Activated CD4-positive, alpha-beta T cell treated with anti-CD3 and anti-CD28 coated beads, Interleukin-2, amount 10 ng/mL, durations not matched to agents 7 days and 5 days (primary cell): ENCODE measurements around the gene LOXL3. TPM values are rescaled to one million over a fixed set of nuclear protein-coding genes. Genes with fewer than 3 reads are reported as not detected.

Experiments used
- CTCF ChIA-PET: fragments of 350-600 bp; sonication (Branson Sonifier 250); formaldehyde crosslinking; loops from one replicate; lab custom pipeline; 2021; ENCODE audit warnings: antibody characterized with exemption; lab: Charles Lee
- POLR2A ChIA-PET: fragments of 350-600 bp; sonication (Branson Sonifier 250); formaldehyde crosslinking; loops from one replicate; lab custom pipeline; 2021; ENCODE audit warnings: antibody characterized with exemption; lab: Charles Lee
- DNase-seq: peaks from one replicate; pipeline ENCODE4 v3.0.0-alpha.2; 2020
- H3K27ac Mint-ChIP-seq: one replicate; pipeline ENCODE4 v1.8.0; 2021; ENCODE audit warnings: mild to moderate bottlenecking, moderate library complexity, mixed read lengths
- H3K27me3 Mint-ChIP-seq: one replicate; pipeline ENCODE4 v1.8.0; 2021; ENCODE audit warnings: mixed read lengths
- H3K36me3 Mint-ChIP-seq: one replicate; pipeline ENCODE4 v1.8.0; 2021; ENCODE audit warnings: low read depth, mixed read lengths
- H3K4me1 Mint-ChIP-seq: one replicate; pipeline ENCODE4 v1.8.0; 2021; ENCODE audit warnings: mixed read lengths
- H3K4me3 Mint-ChIP-seq: one replicate; pipeline ENCODE4 v1.8.0; 2021; ENCODE audit warnings: mild to moderate bottlenecking, moderate library complexity, mixed read lengths
- H3K9me3 Mint-ChIP-seq: one replicate; pipeline ENCODE4 v1.8.0; 2021; ENCODE audit warnings: mixed read lengths
- total RNA-seq, 2 experiments: library from RNA; stranded (reverse); gene quantifications; one replicate each; pipeline ENCODE4 v1.2.3, GENCODE V29; 2021

Gene LOXL3
- total RNA-seq, 2 experiments from 2014 or later, result 0.12 to 0.15 TPM

DNA sequence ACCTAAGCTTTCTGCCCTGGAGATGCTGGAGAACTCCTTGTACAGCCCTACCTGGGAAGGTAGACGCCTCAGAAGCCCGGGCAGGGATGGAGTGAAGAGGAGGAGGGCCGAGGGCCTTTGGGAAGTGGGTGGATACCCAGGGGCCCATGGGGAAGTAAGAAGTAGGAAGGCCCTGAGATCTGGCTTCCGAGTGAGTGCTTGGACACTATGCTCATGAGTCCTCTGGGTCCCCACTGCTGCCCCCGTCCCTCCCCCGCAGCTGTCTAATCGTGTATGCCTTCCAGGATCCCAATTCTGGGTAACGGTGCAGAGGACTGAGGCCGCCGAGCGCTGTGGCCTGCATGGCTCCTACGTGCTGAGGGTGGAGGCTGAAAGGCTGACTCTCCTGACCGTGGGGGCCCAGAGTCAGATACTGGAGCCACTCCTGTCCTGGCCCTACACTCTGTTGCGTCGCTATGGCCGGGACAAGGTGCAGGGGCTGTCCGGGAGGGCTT lies 1.9 kb upstream of the LOXL3 start:
- ChIA-PET CTCF (interaction anchor here (0.6 to 6.5 kb wide), 9 partner anchors 10 to 249 kb away, joined by 3 to 36 read pairs (median 3); partner anchors contain the start of genes AUP1 and HTRA2), POLR2A (interaction anchor here (0.6 kb wide), 1 partner anchor 11 kb away, joined by 3 read pairs; no protein-coding TSS in a partner anchor)
- Mint-ChIP-seq H3K27ac (peak overlapping the region; percentile 94), H3K4me3 (peak overlapping the region; percentile 95), H3K9me3 (no peaks in the 10 kb centered on the region), H3K36me3 (peaks cover 13% of the 10 kb centered on the region), H3K27me3 (peaks cover 14% of the 10 kb centered on the region), H3K4me1 (peaks cover 26% of the 10 kb centered on the region)
- no peak for DNase-seq

DNA sequence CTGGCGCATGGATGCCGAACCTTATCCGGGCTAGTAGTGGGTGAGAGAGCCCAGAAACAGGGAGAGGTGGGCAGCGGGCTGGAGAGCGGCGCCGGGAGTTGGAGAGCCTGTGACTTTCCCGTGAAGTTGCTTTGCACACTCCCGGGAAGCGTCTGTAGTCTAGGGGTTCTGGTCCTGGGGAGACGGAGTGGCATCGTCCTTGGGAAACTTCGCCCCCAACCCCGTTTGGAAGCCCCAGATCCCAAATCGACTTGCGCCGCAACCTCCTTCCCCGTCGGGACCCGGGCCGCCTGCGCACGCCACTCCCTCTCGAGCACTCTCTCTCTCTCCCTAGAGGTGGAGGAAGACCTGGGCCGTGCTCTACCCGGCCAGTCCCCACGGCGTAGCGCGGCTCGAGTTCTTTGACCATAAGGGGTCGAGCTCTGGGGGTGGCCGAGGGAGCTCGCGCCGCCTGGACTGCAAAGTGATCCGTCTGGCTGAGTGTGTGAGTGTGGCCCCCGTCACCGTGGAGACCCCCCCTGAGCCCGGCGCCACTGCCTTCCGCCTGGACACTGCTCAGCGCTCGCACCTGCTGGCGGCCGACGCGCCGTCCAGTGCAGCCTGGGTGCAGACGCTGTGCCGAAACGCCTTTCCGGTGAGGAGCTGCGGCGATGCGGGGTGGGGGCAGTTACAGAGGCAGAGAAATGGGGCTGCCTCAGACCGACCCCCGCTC lies 1.2 kb upstream of the LOXL3 start:
- H3K4me3 Mint-ChIP-seq, result peak overlapping the region; percentile 95
- CTCF ChIA-PET, result interaction anchor here (0.6 to 6.5 kb wide), 7 partner anchors 9 to 249 kb away, joined by 3 to 36 read pairs (median 3); partner anchors contain the start of genes AUP1 and HTRA2
- H3K4me1 Mint-ChIP-seq, result peaks cover 25% of the 10 kb centered on the region
- H3K9me3 Mint-ChIP-seq, result no peaks in the 10 kb centered on the region
- DNase-seq, result peak; percentile 37
- peak overlapping the region; percentile 94 for H3K27ac Mint-ChIP-seq
- H3K36me3 Mint-ChIP-seq, result peaks cover 13% of the 10 kb centered on the region
- H3K27me3 Mint-ChIP-seq, result peaks cover 19% of the 10 kb centered on the region
- POLR2A ChIA-PET, result interaction anchor here (0.6 kb wide), 1 partner anchor 12 kb away, joined by 3 read pairs; no protein-coding TSS in a partner anchor

DNA sequence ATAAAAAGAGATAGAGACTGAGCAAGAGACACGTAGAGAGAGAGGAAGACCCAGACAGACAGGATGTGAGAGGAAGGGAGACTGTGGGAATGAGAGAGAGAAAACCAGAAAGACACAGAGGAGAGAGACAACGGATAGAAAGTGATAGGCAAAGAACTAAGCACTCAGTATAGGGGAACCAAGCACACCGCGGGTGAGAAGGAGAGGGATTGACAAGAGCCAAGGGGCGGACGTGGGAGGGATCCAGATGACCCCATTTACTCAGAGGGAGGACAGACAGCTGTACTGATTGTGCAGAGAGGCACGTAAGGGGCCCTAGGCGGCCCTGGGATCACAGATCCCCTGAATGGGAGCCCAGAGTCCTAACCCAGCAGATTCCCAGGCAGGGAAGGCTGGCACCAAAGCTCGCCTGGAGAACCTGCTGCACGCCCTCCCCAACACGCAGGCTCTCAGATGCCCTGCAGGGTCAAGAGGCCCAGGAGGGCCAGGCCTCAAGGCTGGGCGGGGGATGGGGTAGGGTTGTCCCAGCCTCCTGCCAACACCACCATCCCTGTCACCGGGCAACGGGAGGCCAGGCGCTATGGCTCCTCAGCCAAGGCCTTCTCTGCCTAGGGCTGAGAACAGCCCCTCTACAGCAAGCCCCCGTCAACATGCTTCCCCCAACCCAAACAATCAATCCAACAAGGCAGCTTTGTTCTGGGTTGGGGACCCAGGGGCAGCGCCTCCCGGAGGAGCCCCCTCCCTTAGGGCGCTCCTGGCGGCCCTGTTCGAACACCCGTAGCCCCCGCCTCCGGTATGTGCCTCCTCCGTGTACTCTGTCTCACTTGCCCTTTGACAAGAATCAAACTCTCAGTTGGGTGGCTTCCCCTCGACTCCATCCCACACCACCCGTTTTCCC lies 579 bp downstream of the LOXL3 start:
- ChIA-PET CTCF (interaction anchor here (1.1 kb wide), 2 partner anchors 19 to 33 kb away, joined by 3 to 4 read pairs; no protein-coding TSS in a partner anchor), POLR2A (no interaction called here)
- Mint-ChIP-seq H3K27ac (peak overlapping the region; percentile 90), H3K4me1 (peaks cover 31% of the 10 kb centered on the region), H3K36me3 (peaks cover 10% of the 10 kb centered on the region), H3K9me3 (no peaks in the 10 kb centered on the region), H3K4me3 (peak overlapping the region; percentile 60), H3K27me3 (peaks cover 31% of the 10 kb centered on the region)
- DNase-seq, result no peak

GRCh38 chr2:74551942-74552913 lies 1.5 kb downstream of the LOXL3 start:
- ChIA-PET POLR2A (no interaction called here), CTCF (interaction anchor here (1.1 to 1.2 kb wide), 3 partner anchors 18 to 20 kb away, joined by 3 to 5 read pairs (median 4); no protein-coding TSS in a partner anchor)
- Mint-ChIP-seq H3K4me1 (peaks cover 33% of the 10 kb centered on the region), H3K36me3 (peaks cover 9% of the 10 kb centered on the region), H3K27me3 (peaks cover 39% of the 10 kb centered on the region), H3K27ac (peak overlapping the region; percentile 47), H3K4me3 (no peak overlapping the region), H3K9me3 (no peaks in the 10 kb centered on the region)
- no peak for DNase-seq

DNA sequence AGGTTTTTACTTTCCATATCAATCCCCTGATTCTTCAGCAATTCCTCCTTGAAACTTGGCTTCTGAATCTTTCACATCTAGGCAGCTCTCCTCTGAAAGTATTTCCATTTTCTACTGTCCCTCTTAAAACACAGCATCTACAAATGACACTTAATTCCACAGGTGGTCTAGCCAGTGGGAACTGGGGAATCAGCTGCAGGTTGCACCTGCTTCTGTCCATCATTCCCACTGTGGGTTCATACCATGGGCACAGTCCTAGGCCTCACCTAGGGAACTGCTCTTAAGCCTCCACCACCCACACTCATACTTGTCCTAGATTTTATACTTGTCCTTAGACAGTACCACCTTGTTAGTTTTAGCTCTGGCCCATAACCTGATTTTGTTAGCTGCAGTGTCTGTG lies 2.2 kb downstream of the LOXL3 start:
- no peaks in the 10 kb centered on the region for H3K9me3 Mint-ChIP-seq
- no peak overlapping the region for H3K4me3 Mint-ChIP-seq
- DNase-seq, result no peak
- POLR2A ChIA-PET, result no interaction called here
- CTCF ChIA-PET, result interaction anchor here (1.2 kb wide), 2 partner anchors 20 to 21 kb away, joined by 3 to 5 read pairs; no protein-coding TSS in a partner anchor
- H3K4me1 Mint-ChIP-seq, result peaks cover 30% of the 10 kb centered on the region
- peaks cover 5% of the 10 kb centered on the region for H3K36me3 Mint-ChIP-seq
- peaks cover 41% of the 10 kb centered on the region for H3K27me3 Mint-ChIP-seq
- H3K27ac Mint-ChIP-seq, result no peak overlapping the region

GRCh38 chr2:74550231-74550630 lies 3.5 kb downstream of the LOXL3 start:
- ChIA-PET CTCF (interaction anchor here (0.9 to 2.2 kb wide), 5 partner anchors 10 to 67 kb away, joined by 3 to 5 read pairs (median 4); partner anchors contain the start of genes CCDC142 and TTC31), POLR2A (interaction anchor here (0.9 kb wide), 1 partner anchor 29 kb away, joined by 3 read pairs; no protein-coding TSS in a partner anchor)
- H3K36me3 Mint-ChIP-seq, result no peaks in the 10 kb centered on the region
- no peak for DNase-seq
- no peak overlapping the region for H3K27ac Mint-ChIP-seq
- H3K4me1 Mint-ChIP-seq, result peaks cover 19% of the 10 kb centered on the region
- H3K4me3 Mint-ChIP-seq, result peak overlapping the region; percentile 6
- H3K27me3 Mint-ChIP-seq, result peaks cover 53% of the 10 kb centered on the region
- H3K9me3 Mint-ChIP-seq, result no peaks in the 10 kb centered on the region

- ChIA-PET POLR2A (no interaction called here), CTCF (interaction anchor here (0.9 to 2.2 kb wide), 4 partner anchors 15 to 76 kb away, joined by 3 to 5 read pairs (median 4); partner anchors contain the start of genes CCDC142, MRPL53 and TTC31)
- no peak for DNase-seq
- Mint-ChIP-seq H3K27ac (no peak overlapping the region), H3K36me3 (no peaks in the 10 kb centered on the region), H3K9me3 (no peaks in the 10 kb centered on the region), H3K4me1 (peaks cover 19% of the 10 kb centered on the region), H3K4me3 (peak overlapping the region; percentile 49), H3K27me3 (peaks cover 62% of the 10 kb centered on the region)
These were observed 4.6 kb downstream of the LOXL3 start for GRCh38 chr2:74548900-74549826.

DNA sequence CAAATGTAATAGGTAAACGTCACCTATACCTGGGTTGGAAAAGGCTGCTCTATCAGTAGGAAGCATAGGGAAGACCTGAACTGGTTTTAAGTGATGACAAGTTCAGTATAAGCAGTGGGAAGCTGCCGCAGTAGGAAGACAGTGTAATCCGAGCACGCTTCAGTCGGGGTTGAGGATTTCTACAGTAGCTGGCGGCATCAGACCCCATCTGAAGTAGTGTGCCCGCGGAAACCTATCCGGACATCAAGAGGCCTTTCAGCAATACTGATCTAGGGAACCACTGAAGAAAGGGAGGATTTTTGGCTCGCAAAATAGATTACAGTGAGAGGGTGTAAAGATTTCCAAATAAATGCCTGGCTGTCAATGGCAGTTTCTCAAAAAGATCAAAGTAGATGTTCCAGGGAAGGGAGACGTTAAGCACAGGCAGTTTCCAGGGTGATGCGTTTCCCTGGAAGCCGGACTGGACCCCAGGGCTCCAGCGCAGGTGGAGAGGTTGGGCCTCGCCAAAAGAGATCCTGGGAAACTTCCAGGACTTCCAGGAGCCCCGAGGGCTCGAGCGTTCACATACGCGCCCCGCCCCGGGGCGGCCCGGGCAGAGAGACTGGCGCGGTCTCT lies 5.3 kb downstream of the LOXL3 start:
- no peaks in the 10 kb centered on the region for H3K9me3 Mint-ChIP-seq
- CTCF ChIA-PET, result interaction anchor here (0.6 to 1.1 kb wide), 2 partner anchors 75 to 1354 kb away, joined by 3 to 4 read pairs; partner anchors contain the start of gene MRPL53
- H3K27ac Mint-ChIP-seq, result no peak overlapping the region
- H3K4me3 Mint-ChIP-seq, result peak overlapping the region; percentile 55
- POLR2A ChIA-PET, result no interaction called here
- DNase-seq, result no peak
- no peaks in the 10 kb centered on the region for H3K36me3 Mint-ChIP-seq
- peaks cover 16% of the 10 kb centered on the region for H3K4me1 Mint-ChIP-seq
- H3K27me3 Mint-ChIP-seq, result peaks cover 62% of the 10 kb centered on the region

GRCh38 chr2:74546004-74546403 lies 7.7 kb downstream of the LOXL3 start:
- Mint-ChIP-seq H3K9me3 (no peaks in the 10 kb centered on the region), H3K36me3 (no peaks in the 10 kb centered on the region), H3K27me3 (peaks cover 62% of the 10 kb centered on the region), H3K27ac (no peak overlapping the region), H3K4me1 (peaks cover 10% of the 10 kb centered on the region), H3K4me3 (no peak overlapping the region)
- DNase-seq, result no peak
- ChIA-PET CTCF (interaction anchor here (0.7 to 1.7 kb wide), 4 partner anchors 10 to 42 kb away, joined by 3 to 5 read pairs (median 4); no protein-coding TSS in a partner anchor), POLR2A (no interaction called here)

GRCh38 chr2:74544634-74545033 lies 9.1 kb downstream of the LOXL3 start:
- no peak overlapping the region for H3K4me3 Mint-ChIP-seq
- POLR2A ChIA-PET, result no interaction called here
- no peak overlapping the region for H3K27ac Mint-ChIP-seq
- H3K36me3 Mint-ChIP-seq, result no peaks in the 10 kb centered on the region
- H3K4me1 Mint-ChIP-seq, result peaks cover 8% of the 10 kb centered on the region
- CTCF ChIA-PET, result interaction anchor here (0.8 to 1.4 kb wide), 3 partner anchors 13 to 32 kb away, joined by 3 to 5 read pairs (median 4); no protein-coding TSS in a partner anchor
- H3K9me3 Mint-ChIP-seq, result no peaks in the 10 kb centered on the region
- peaks cover 54% of the 10 kb centered on the region for H3K27me3 Mint-ChIP-seq
- DNase-seq, result no peak
